H1 (cell line): Measurements from ENCODE around the gene ING1. TPM values are rescaled to one million over a fixed set of nuclear protein-coding genes. Genes with fewer than 3 reads are reported as not detected.

Experiments
- CTCF ChIA-PET: fragments of 300-600 bp; sonication (Branson Sonifier 250); formaldehyde crosslinking; loops from one replicate; lab custom pipeline; 2021; ENCODE audit not compliant: partially characterized antibody; lab: Charles Lee
- POLR2A ChIA-PET: fragments of 300-600 bp; sonication (Branson Sonifier 250); formaldehyde crosslinking; loops from one replicate; lab custom pipeline; 2021; ENCODE audit warnings: inconsistent platforms; ENCODE audit not compliant: partially characterized antibody; lab: Charles Lee
- DNase-seq, 2 experiments: peaks; one replicate each; pipeline versions ENCODE4 v3.0.0 to v3.0.0-alpha.2; 2010 to 2022; ENCODE audit warnings: low spot score in 2 of 2, low read depth in 1 of 2, mixed read lengths in 1 of 2
- FAIRE-seq: peaks from 2 replicates; lab custom pipeline; 2011; peaks lifted over from hg19 to GRCh38; lab: Jason Lieb, UNC
- H2AFZ ChIP-seq: 2 replicates; pipeline ENCODE4 v1.8.1; 2012; ENCODE audit warnings: low read length, inconsistent platforms
- H2AK5ac ChIP-seq: 2 replicates; pipeline ENCODE4 v1.6.1; 2013; ENCODE audit warnings: low read depth, low read length
- H2BK120ac ChIP-seq: replicated peaks from 2 replicates; pipeline ENCODE3; 2013; ENCODE audit warnings: low read depth, low read length, inconsistent platforms
- H2BK12ac ChIP-seq: 2 replicates; pipeline ENCODE4 v1.6.1; 2013; ENCODE audit warnings: low read depth, low read length
- H2BK15ac ChIP-seq: 2 replicates; pipeline ENCODE4 v1.6.1; 2013; ENCODE audit warnings: low read length
- H2BK20ac ChIP-seq: 2 replicates; pipeline ENCODE4 v1.6.1; 2013; ENCODE audit warnings: low read length
- H2BK5ac ChIP-seq: 2 replicates; pipeline ENCODE4 v1.6.1; 2013; ENCODE audit warnings: low read depth, low read length
- H3K14ac ChIP-seq: 2 replicates; pipeline ENCODE4 v1.6.1; 2013; ENCODE audit warnings: inconsistent platforms; ENCODE audit not compliant: insufficient read length
- H3K18ac ChIP-seq: 2 replicates; pipeline ENCODE4 v1.6.1; 2013; ENCODE audit warnings: low read length; ENCODE audit errors: extremely low read depth
- H3K23ac ChIP-seq: 2 replicates; pipeline ENCODE4 v1.6.1; 2013; ENCODE audit warnings: inconsistent platforms; ENCODE audit not compliant: insufficient read length
- H3K23me2 ChIP-seq: 2 replicates; pipeline ENCODE4 v1.6.1; 2013; ENCODE audit warnings: low read depth, low read length
- H3K27ac ChIP-seq: 2 replicates; pipeline ENCODE4 v1.6.1; 2011; ENCODE audit warnings: low read depth, low read length, inconsistent platforms
- H3K27me3 ChIP-seq, 4 experiments: replicated peaks in 1 of 4; 1 replicate in 1 of 4; 2 replicates in 3 of 4; pipeline versions ENCODE4 v1.6.1 to v1.8.1; 2011 to 2013; ENCODE audit warnings: low read length in 3 of 4, mild to moderate bottlenecking in 3 of 4, inconsistent platforms in 2 of 4, mixed read lengths in 2 of 4, moderate library complexity in 1 of 4; ENCODE audit not compliant: control insufficient read depth in 3 of 4, insufficient read depth in 3 of 4; ENCODE audit errors: extremely low read depth in 1 of 4
- H3K36me3 ChIP-seq, 4 experiments: 2 replicates each; pipeline versions ENCODE4 v1.6.1 to v1.8.1; 2011 to 2013; ENCODE audit warnings: mild to moderate bottlenecking in 4 of 4, low read length in 3 of 4, moderate library complexity in 2 of 4, control low read depth in 1 of 4, inconsistent platforms in 1 of 4; ENCODE audit not compliant: insufficient read depth in 4 of 4, control insufficient read depth in 2 of 4
- H3K4ac ChIP-seq: replicated peaks from 2 replicates; pipeline ENCODE3; 2013; ENCODE audit warnings: low read length, low read depth, mixed read lengths, inconsistent platforms; ENCODE audit not compliant: insufficient read length
- H3K4me1 ChIP-seq, 4 experiments: replicated peaks in 1 of 4; 1 replicate in 1 of 4; 2 replicates in 3 of 4; pipeline versions ENCODE4 v1.6.1 to v1.8.1; 2011 to 2013; ENCODE audit warnings: low read length in 3 of 4, inconsistent platforms in 2 of 4, mixed read lengths in 1 of 4; ENCODE audit not compliant: insufficient read depth in 4 of 4, control insufficient read depth in 3 of 4
- H3K4me2 ChIP-seq, 2 experiments: 2 replicates each; pipeline versions ENCODE4 v1.6.1 to v1.8.1; 2011 to 2013; ENCODE audit warnings: low read depth in 2 of 2, low read length in 2 of 2, control low read depth in 1 of 2, inconsistent platforms in 1 of 2, mild to moderate bottlenecking in 1 of 2; ENCODE audit not compliant: insufficient read depth in 1 of 2
- H3K4me3 ChIP-seq, 4 experiments: fragments of 200-600, 300-600 bp in 1 of 4; sonication (generic), shearing (Covaris generic), sonication (Bioruptor Twin) in 1 of 4; 2 replicates each; pipeline versions ENCODE4 v1.5.1 to v1.8.1; 2011 to 2016; ENCODE audit warnings: low read length in 4 of 4, low read depth in 3 of 4, control low read depth in 2 of 4, inconsistent platforms in 2 of 4, mild to moderate bottlenecking in 2 of 4, mixed read lengths in 1 of 4, moderate library complexity in 1 of 4; ENCODE audit not compliant: insufficient read depth in 2 of 4; ENCODE audit errors: extremely low read depth in 1 of 4
- H3K56ac ChIP-seq: replicated peaks from 2 replicates; pipeline ENCODE3; 2013; ENCODE audit warnings: low read depth, mild to moderate bottlenecking, mixed read lengths, low read length, inconsistent platforms; ENCODE audit not compliant: insufficient read length
- H3K79me1 ChIP-seq: 2 replicates; pipeline ENCODE4 v1.6.1; 2013; ENCODE audit warnings: low read depth, low read length, control low read depth
- H3K79me2 ChIP-seq, 2 experiments: 2 replicates each; pipeline versions ENCODE4 v1.6.1 to v1.8.1; 2012 to 2013; ENCODE audit warnings: low read length in 2 of 2, mild to moderate bottlenecking in 2 of 2, inconsistent platforms in 1 of 2; ENCODE audit not compliant: insufficient read depth in 2 of 2, control insufficient read depth in 1 of 2
- H3K9ac ChIP-seq, 4 experiments: replicated peaks in 1 of 4; 1 replicate in 1 of 4; 2 replicates in 3 of 4; pipeline versions ENCODE4 v1.6.1 to v1.8.1; 2011 to 2013; ENCODE audit warnings: low read depth in 3 of 4, low read length in 3 of 4, control low read depth in 2 of 4, mild to moderate bottlenecking in 2 of 4, moderate library complexity in 2 of 4, inconsistent platforms in 1 of 4; ENCODE audit errors: extremely low read depth in 1 of 4
- H3K9me3 ChIP-seq, 2 experiments: 2 replicates each; pipeline versions ENCODE4 v1.6.1 to v1.8.1; 2012 to 2013; ENCODE audit warnings: mild to moderate bottlenecking in 2 of 2, moderate library complexity in 2 of 2, control low read depth in 1 of 2, inconsistent platforms in 1 of 2, low read depth in 1 of 2, low read length in 1 of 2, mixed read lengths in 1 of 2; ENCODE audit not compliant: insufficient read depth in 2 of 2
- H4K20me1 ChIP-seq, 2 experiments: replicated peaks in 1 of 2; 2 replicates each; pipeline versions ENCODE3 to v1.8.1; 2011 to 2013; ENCODE audit warnings: inconsistent platforms in 2 of 2, low read length in 2 of 2, mild to moderate bottlenecking in 1 of 2; ENCODE audit not compliant: insufficient read depth in 2 of 2, control insufficient read depth in 1 of 2
- H4K5ac ChIP-seq: 2 replicates; pipeline ENCODE4 v1.6.1; 2013; ENCODE audit warnings: low read length, low read depth, mixed read lengths, inconsistent platforms; ENCODE audit not compliant: insufficient read length
- H4K8ac ChIP-seq: 2 replicates; pipeline ENCODE4 v1.8.0; 2013; ENCODE audit warnings: mild to moderate bottlenecking, moderate library complexity, low read length, inconsistent platforms; ENCODE audit not compliant: insufficient read depth; ENCODE audit errors: extremely low read depth
- H4K91ac ChIP-seq: replicated peaks from 2 replicates; pipeline ENCODE3; 2013; ENCODE audit warnings: low read length, mixed read lengths, inconsistent platforms; ENCODE audit not compliant: insufficient read length
- RNF2 ChIP-seq: fragments of 200-900, 300-1000 bp; sonication (generic); IDR thresholded peaks from 2 replicates; pipeline ENCODE4 v1.7.1; 2016; ENCODE audit warnings: borderline replicate concordance, low read depth, mild to moderate bottlenecking, antibody characterized with exemption, low read length; ENCODE audit not compliant: poor library complexity, severe bottlenecking; ENCODE audit errors: missing control alignments
- TAF1 ChIP-seq: IDR thresholded peaks from 2 replicates; pipeline ENCODE4 v1.6.1; 2011; ENCODE audit warnings: mild to moderate bottlenecking, low read depth, low read length
- WGBS, 2 experiments: shearing (Covaris generic) in 1 of 2; methylation state at CpG; one replicate each; pipeline versions ENCODE4 v1.1.6 to v1.1.7; 2013 to 2015; ENCODE audit warnings: low lambda C conversion rate in 2 of 2, mixed read lengths in 2 of 2, inconsistent platforms in 1 of 2, low coverage in 1 of 2, missing lambda C conversion rate in 1 of 2; ENCODE audit not compliant: insufficient replicate concordance in 2 of 2, insufficient coverage in 1 of 2, insufficient read length in 1 of 2; ENCODE audit errors: extremely low coverage in 1 of 2, missing lambda C conversion rate in 1 of 2; 5-methylcytosine and 5-hydroxymethylcytosine counted together
- polyA plus RNA-seq, 7 experiments: library from polyadenylated mRNA; depleted of rRNA in 3 of 7; stranded (reverse) in 5 of 7; unstranded in 2 of 7; fragments of >200 nt in 5 of 7; fragments of 200-250 nt in 2 of 7; gene quantifications; 1 replicate in 5 of 7; 2 replicates in 1 of 7; 4 replicates in 1 of 7; pipeline versions ENCODE4 v1.2.1 to v1.2.3, GENCODE V29; 2011 to 2013; ENCODE audit warnings: missing spikeins in 2 of 7, mixed read lengths in 2 of 7
- total RNA-seq: library from RNA; stranded (reverse); fragmentation: NEBNext Ultra II Directional; extraction: Animal tissue kit (Norgen Biotek cat#: 25700); gene quantifications from 2 replicates; pipeline ENCODE4 v1.2.1, GENCODE V29; 2021

The ING1 gene
- total and polyA plus RNA-seq, 2 of the 8 experiments (the other 6 are each of a cell fraction or from before 2014, with no cell fraction given) = 22.3 to 26.6 TPM

GRCh38 chr13:110676595-110677587, 36.6 kb upstream of the ING1 start:
- no peak overlapping the region for H2AK5ac ChIP-seq
- no peaks in the 10 kb centered on the region for H3K4me1 ChIP-seq
- H2BK120ac ChIP-seq = no peak overlapping the region
- H3K4me3 ChIP-seq = no peak overlapping the region
- no peak overlapping the region for H3K56ac ChIP-seq
- no peaks in the 10 kb centered on the region for H3K9me3 ChIP-seq
- ChIA-PET CTCF (interaction anchor here (0.7 to 2.7 kb wide), 7 partner anchors 11 to 141 kb away, joined by 3 to 8 read pairs (median 4); partner anchors contain the start of gene CARS2), POLR2A (interaction anchor here (0.6 kb wide), 1 partner anchor 15 kb away, joined by 3 read pairs; no protein-coding TSS in a partner anchor)
- DNase-seq (no peak), FAIRE-seq (no peak)
- 97% methylated on average over 23 of the region's 28 CpGs; no CpG with 5 or more reads in 1 of the 2 experiments for WGBS, 2 experiments
- H2BK12ac ChIP-seq = no peak overlapping the region
- TF ChIP-seq RNF2 (no peak), TAF1 (no peak)
- no peak overlapping the region for H3K4ac ChIP-seq
- no peaks in the 10 kb centered on the region for H3K79me2 ChIP-seq
- no peak overlapping the region for H2AFZ ChIP-seq
- no peaks in the 10 kb centered on the region for H3K27me3 ChIP-seq
- peaks cover 2 to 21% (median 13%) of the 10 kb centered on the region in 4 experiments; a peak in 5 of 8 replicates for H3K36me3 ChIP-seq
- H2BK5ac ChIP-seq = no peak overlapping the region
- H4K5ac ChIP-seq = no peak overlapping the region
- no peak overlapping the region for H3K14ac ChIP-seq
- H2BK15ac ChIP-seq = no peak overlapping the region
- H4K8ac ChIP-seq = no peak overlapping the region
- H2BK20ac ChIP-seq = no peak overlapping the region
- no peak overlapping the region for H3K18ac ChIP-seq
- H4K91ac ChIP-seq = no peak overlapping the region
- H3K27ac ChIP-seq = no peak overlapping the region
- H3K23ac ChIP-seq = no peak overlapping the region
- peaks cover 1% of the 10 kb centered on the region; the same call in 1 of the 2 replicates for H3K23me2 ChIP-seq
- peaks cover 3 to 6% of the 10 kb centered on the region in 2 experiments for H4K20me1 ChIP-seq
- H3K9ac ChIP-seq = no peak overlapping the region
- H3K4me2 ChIP-seq = no peak overlapping the region
- no peaks in the 10 kb centered on the region for H3K79me1 ChIP-seq
